HEK293 (cell line): ENCODE data around the gene TSPEAR.

Experiments used
- CTCF ChIA-PET: fragments of 350-600 bp; formaldehyde crosslinking; extraction: SDS; loops from one replicate; lab custom pipeline; 2021; ENCODE audit warnings: antibody characterized with exemption; lab: Yijun Ruan, JAX
- POLR2A ChIA-PET: fragments of 300-600 bp; formaldehyde crosslinking; extraction: SDS; loops from one replicate; lab custom pipeline; 2020; ENCODE audit warnings: antibody characterized with exemption, inconsistent platforms; lab: Yijun Ruan, JAX
- H3K27ac ChIP-seq: fragments of 200-500 bp; sonication (Bioruptor generic); 2 replicates; pipeline ENCODE4 v1.5.1; 2014; ENCODE audit warnings: low read depth, low read length, control low read depth, inconsistent platforms; ENCODE audit errors: extremely low read depth
- H3K36me3 ChIP-seq, 2 experiments: fragments of 200-500 bp in 1 of 2; sonication (Bioruptor generic) in 1 of 2; 1 replicate in 1 of 2; 2 replicates in 1 of 2; pipeline ENCODE4 v1.5.1; 2014 to 2017; ENCODE audit warnings: inconsistent platforms in 2 of 2, low read length in 2 of 2; ENCODE audit not compliant: control insufficient read depth in 2 of 2, insufficient read depth in 1 of 2
- H3K4me1 ChIP-seq: fragments of 200-500 bp; sonication (Bioruptor generic); 2 replicates; pipeline ENCODE4 v1.5.1; 2014; ENCODE audit warnings: mild to moderate bottlenecking, low read length, inconsistent platforms; ENCODE audit not compliant: control insufficient read depth, insufficient read depth
- H3K4me3 ChIP-seq: 2 replicates; pipeline ENCODE4 v1.5.1; 2011; ENCODE audit warnings: low read depth, mild to moderate bottlenecking, control low read depth, low read length, moderate library complexity
- H3K9me3 ChIP-seq: fragments of 200-500 bp; sonication (Bioruptor generic); 2 replicates; pipeline ENCODE4 v1.5.1; 2014; ENCODE audit warnings: low read depth, low read length, inconsistent platforms; ENCODE audit not compliant: control insufficient read depth, insufficient read depth
- GLI4 ChIP-seq: fragments of 450-650 bp; formaldehyde crosslinking; IDR thresholded peaks from 2 replicates; pipeline ENCODE4 v1.5.1; 2016; ENCODE audit warnings: missing biosample characterization, missing genetic modification characterization
- HOXD13 ChIP-seq: sonication (generic); formaldehyde crosslinking; IDR thresholded peaks from 2 replicates; pipeline ENCODE4 v1.8.0; 2022; ENCODE audit warnings: missing genetic modification reagents, borderline replicate concordance
- IKZF3 ChIP-seq: fragments of 450-650 bp; IDR thresholded peaks from 2 replicates; pipeline ENCODE4 v1.5.0; 2018; ENCODE audit warnings: missing biosample characterization, mild to moderate bottlenecking, missing genetic modification characterization, moderate library complexity
- KLF1 ChIP-seq: fragments of 450-650 bp; formaldehyde crosslinking; IDR thresholded peaks from 2 replicates; pipeline ENCODE4 v1.5.1; 2016; ENCODE audit warnings: missing biosample characterization, missing genetic modification characterization
- KLF16 ChIP-seq: fragments of 450-650 bp; formaldehyde crosslinking; IDR thresholded peaks from 2 replicates; pipeline ENCODE4 v1.5.1; 2017; ENCODE audit warnings: missing biosample characterization, missing genetic modification characterization
- SCRT1 ChIP-seq: fragments of 450-650 bp; formaldehyde crosslinking; IDR thresholded peaks from 2 replicates; pipeline ENCODE4 v1.5.1; 2016; ENCODE audit warnings: missing biosample characterization, missing genetic modification characterization, borderline replicate concordance
- SP3 ChIP-seq: fragments of 450-650 bp; formaldehyde crosslinking; IDR thresholded peaks from 2 replicates; pipeline ENCODE4 v1.5.1; 2016; ENCODE audit warnings: missing biosample characterization, missing genetic modification characterization
- SP7 ChIP-seq: fragments of 450-650 bp; formaldehyde crosslinking; IDR thresholded peaks from 2 replicates; pipeline ENCODE4 v1.5.1; 2016; ENCODE audit warnings: missing biosample characterization, missing genetic modification characterization
- ZNF274 ChIP-seq, 2 experiments: fragments of 200-500 bp in 1 of 2; fragments of 450-650 bp in 1 of 2; sonication (Bioruptor generic) in 1 of 2; formaldehyde crosslinking in 1 of 2; IDR thresholded peaks; 2 replicates each; pipeline versions ENCODE4 v1.5.1 to v1.6.1; 2014 to 2016; ENCODE audit warnings: borderline replicate concordance in 1 of 2, inconsistent platforms in 1 of 2, low read length in 1 of 2, missing biosample characterization in 1 of 2, missing genetic modification characterization in 1 of 2
- ZNF302 ChIP-seq: fragments of 450-650 bp; formaldehyde crosslinking; IDR thresholded peaks from 2 replicates; pipeline ENCODE4 v1.5.1; 2016; ENCODE audit warnings: missing biosample characterization, missing genetic modification characterization, low read depth
- ZNF433 ChIP-seq: fragments of 450-650 bp; formaldehyde crosslinking; IDR thresholded peaks from 2 replicates; pipeline ENCODE4 v1.5.1; 2016; ENCODE audit warnings: missing biosample characterization, missing genetic modification characterization, low read depth
- ZNF626 ChIP-seq: fragments of 450-650 bp; sonication (Bioruptor Pico); formaldehyde crosslinking; IDR thresholded peaks from 2 replicates; pipeline ENCODE4 v1.5.1; 2018; ENCODE audit warnings: missing biosample characterization, missing genetic modification characterization, inconsistent platforms
- ZNF747 ChIP-seq: fragments of 450-650 bp; formaldehyde crosslinking; IDR thresholded peaks from 2 replicates; pipeline ENCODE4 v1.5.1; 2016; ENCODE audit warnings: missing biosample characterization, missing genetic modification characterization
- ZNF76 ChIP-seq: fragments of 450-650 bp; formaldehyde crosslinking; IDR thresholded peaks from 2 replicates; pipeline ENCODE4; 2016; ENCODE audit warnings: low read depth, missing biosample characterization, missing genetic modification characterization, borderline replicate concordance
- ZNF837 ChIP-seq: fragments of 450-650 bp; formaldehyde crosslinking; IDR thresholded peaks from 2 replicates; pipeline ENCODE4 v1.5.1; 2016; ENCODE audit warnings: missing biosample characterization, missing genetic modification characterization
- TF ChIP-seq, protein P1 (sequence below): fragments of 450-650 bp; formaldehyde crosslinking; IDR thresholded peaks from 2 replicates; pipeline ENCODE4 v1.5.1; 2017; ENCODE audit warnings: missing biosample characterization, missing genetic modification characterization
- TF ChIP-seq, protein P2 (sequence below): fragments of 450-650 bp; formaldehyde crosslinking; IDR thresholded peaks from 2 replicates; pipeline ENCODE4 v1.5.1; 2016; ENCODE audit warnings: missing biosample characterization, missing genetic modification characterization
- TF ChIP-seq, protein P3 (sequence below): fragments of 450-650 bp; formaldehyde crosslinking; IDR thresholded peaks from 2 replicates; pipeline ENCODE4 v1.5.1; 2016; ENCODE audit warnings: missing biosample characterization, missing genetic modification characterization
- TF ChIP-seq, protein P4 (sequence below): fragments of 450-650 bp; formaldehyde crosslinking; IDR thresholded peaks from 2 replicates; pipeline ENCODE4 v1.5.1; 2016; ENCODE audit warnings: missing biosample characterization, missing genetic modification characterization
- TF ChIP-seq, protein P5 (sequence below): fragments of 450-650 bp; formaldehyde crosslinking; IDR thresholded peaks from 2 replicates; pipeline ENCODE4 v1.5.1; 2016; ENCODE audit warnings: missing biosample characterization, missing genetic modification characterization

The TSPEAR gene

DNA sequence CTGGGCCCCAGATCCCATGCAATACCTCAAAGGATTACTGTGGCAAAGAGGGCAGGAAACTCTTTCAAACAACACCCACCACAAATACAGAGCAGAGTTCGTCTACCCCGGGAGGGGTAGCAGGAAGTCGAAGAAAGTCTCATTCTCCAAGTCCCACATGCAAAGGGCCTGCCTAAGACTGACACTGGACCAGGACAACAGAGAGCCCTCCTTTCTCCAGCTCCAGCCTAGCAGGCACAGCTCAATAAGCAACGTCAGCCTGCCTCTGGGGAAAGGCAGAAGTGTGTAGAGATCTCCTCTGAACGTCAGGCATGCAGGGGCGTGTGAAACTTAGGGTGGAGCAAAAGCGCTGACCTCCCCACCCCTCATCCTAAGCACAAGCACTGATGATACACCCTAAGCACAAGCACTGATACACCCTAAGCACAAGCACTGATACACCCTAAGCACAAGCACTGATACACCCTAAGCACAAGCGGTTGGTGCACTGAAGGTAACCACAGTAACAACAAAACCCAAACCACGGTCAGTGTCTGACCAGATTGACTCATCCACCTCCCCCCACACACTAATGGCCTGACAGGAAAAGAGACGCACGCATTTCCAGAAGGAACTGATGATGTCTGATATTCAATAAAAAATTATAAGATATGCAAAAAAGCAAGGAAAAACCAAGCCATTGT is 52.3 kb downstream of the TSPEAR start:
- CTCF ChIA-PET: interaction anchor here (0.6 kb wide), 1 partner anchor 282 kb away, joined by 4 read pairs; no protein-coding TSS in a partner anchor

DNA sequence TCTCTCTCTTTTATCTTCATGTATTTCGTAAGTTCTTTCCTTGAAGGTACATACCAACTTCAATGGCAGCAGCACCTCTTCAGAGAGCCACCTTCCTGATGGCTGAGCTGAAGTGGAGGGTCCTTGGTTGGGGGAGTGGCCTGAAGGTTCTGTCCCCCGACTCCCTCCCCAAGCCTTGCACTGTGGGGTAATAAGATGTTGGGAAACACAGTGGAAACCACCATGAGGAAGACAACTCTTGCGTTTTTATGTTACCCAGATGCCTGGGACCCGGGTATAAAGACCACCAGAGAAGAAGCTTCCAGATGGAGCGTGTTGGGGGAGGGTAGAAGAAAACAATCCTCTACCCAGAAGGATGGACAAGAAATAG is 52.8 kb downstream of the TSPEAR start:
- TF ChIP-seq ZNF76 (tag by site-specific recombination): no peak
- TF ChIP-seq, protein P1, sequence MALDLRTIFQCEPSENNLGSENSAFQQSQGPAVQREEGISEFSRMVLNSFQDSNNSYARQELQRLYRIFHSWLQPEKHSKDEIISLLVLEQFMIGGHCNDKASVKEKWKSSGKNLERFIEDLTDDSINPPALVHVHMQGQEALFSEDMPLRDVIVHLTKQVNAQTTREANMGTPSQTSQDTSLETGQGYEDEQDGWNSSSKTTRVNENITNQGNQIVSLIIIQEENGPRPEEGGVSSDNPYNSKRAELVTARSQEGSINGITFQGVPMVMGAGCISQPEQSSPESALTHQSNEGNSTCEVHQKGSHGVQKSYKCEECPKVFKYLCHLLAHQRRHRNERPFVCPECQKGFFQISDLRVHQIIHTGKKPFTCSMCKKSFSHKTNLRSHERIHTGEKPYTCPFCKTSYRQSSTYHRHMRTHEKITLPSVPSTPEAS (tag by site-specific recombination): no peak
- no peak for TF ChIP-seq GLI4 (tag by site-specific recombination)
- TF ChIP-seq SP7: no peak
- no peak for TF ChIP-seq SCRT1 (tag by site-specific recombination)
- no peak for TF ChIP-seq ZNF837 (tag by site-specific recombination)
- TF ChIP-seq, protein P2, sequence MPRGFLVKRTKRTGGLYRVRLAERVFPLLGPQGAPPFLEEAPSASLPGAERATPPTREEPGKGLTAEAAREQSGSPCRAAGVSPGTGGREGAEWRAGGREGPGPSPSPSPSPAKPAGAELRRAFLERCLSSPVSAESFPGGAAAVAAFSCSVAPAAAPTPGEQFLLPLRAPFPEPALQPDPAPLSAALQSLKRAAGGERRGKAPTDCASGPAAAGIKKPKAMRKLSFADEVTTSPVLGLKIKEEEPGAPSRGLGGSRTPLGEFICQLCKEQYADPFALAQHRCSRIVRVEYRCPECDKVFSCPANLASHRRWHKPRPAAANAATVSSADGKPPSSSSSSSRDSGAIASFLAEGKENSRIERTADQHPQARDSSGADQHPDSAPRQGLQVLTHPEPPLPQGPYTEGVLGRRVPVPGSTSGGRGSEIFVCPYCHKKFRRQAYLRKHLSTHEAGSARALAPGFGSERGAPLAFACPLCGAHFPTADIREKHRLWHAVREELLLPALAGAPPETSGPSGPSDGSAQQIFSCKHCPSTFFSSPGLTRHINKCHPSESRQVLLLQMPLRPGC (tag by site-specific recombination): no peak
- no peak for TF ChIP-seq ZNF274 (IDR thresholded peaks at IDR 0.05; ENCODE audit: low read length)
- TF ChIP-seq ZNF274 (tag by site-specific recombination; IDR thresholded peaks at IDR 0.05; ENCODE audit: borderline replicate concordance): no peak
- TF ChIP-seq, protein P3, sequence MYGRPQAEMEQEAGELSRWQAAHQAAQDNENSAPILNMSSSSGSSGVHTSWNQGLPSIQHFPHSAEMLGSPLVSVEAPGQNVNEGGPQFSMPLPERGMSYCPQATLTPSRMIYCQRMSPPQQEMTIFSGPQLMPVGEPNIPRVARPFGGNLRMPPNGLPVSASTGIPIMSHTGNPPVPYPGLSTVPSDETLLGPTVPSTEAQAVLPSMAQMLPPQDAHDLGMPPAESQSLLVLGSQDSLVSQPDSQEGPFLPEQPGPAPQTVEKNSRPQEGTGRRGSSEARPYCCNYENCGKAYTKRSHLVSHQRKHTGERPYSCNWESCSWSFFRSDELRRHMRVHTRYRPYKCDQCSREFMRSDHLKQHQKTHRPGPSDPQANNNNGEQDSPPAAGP (tag by site-specific recombination): no peak
- TF ChIP-seq, protein P4, sequence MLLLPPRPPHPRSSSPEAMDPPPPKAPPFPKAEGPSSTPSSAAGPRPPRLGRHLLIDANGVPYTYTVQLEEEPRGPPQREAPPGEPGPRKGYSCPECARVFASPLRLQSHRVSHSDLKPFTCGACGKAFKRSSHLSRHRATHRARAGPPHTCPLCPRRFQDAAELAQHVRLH: no peak
- no peak for TF ChIP-seq ZNF626 (tag by site-specific recombination)
- no peak for TF ChIP-seq ZNF747 (tag by site-specific recombination)
- TF ChIP-seq ZNF302 (tag by site-specific recombination): no peak
- TF ChIP-seq, protein P5, sequence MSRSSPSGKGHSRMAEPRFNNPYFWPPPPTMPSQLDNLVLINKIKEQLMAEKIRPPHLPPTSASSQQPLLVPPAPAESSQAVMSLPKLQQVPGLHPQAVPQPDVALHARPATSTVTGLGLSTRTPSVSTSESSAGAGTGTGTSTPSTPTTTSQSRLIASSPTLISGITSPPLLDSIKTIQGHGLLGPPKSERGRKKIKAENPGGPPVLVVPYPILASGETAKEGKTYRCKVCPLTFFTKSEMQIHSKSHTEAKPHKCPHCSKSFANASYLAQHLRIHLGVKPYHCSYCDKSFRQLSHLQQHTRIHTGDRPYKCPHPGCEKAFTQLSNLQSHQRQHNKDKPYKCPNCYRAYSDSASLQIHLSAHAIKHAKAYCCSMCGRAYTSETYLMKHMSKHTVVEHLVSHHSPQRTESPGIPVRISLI: no peak
- TF ChIP-seq ZNF433 (tag by site-specific recombination): no peak
- TF ChIP-seq HOXD13 (CRISPR knock-in tag): no peak
- TF ChIP-seq SP3 (tag by site-specific recombination): no peak
- TF ChIP-seq, all 188 proteins: peak for 0
- ChIA-PET POLR2A (no interaction called here), CTCF (no interaction called here)
- Histone ChIP-seq H3K27ac (no peak overlapping the region), H3K9me3 (no peaks in the 10 kb centered on the region), H3K4me1 (no peaks in the 10 kb centered on the region), H3K4me3 (no peak overlapping the region), H3K36me3 (no peaks in the 10 kb centered on the region)

More for the DNA sequence above, 52.3 kb downstream of the TSPEAR start:
- TF ChIP-seq, protein P3 (tag by site-specific recombination): 0 out of 2 replicates have a peak, but pooled peaks have one; percentile 42
- TF ChIP-seq IKZF3 (tag by site-specific recombination) (no peak), KLF16 (tag by site-specific recombination) (no peak), KLF1 (tag by site-specific recombination) (peak; percentile 48; the same call in 1 of the 2 replicates)
- H3K4me1 ChIP-seq: no peaks in the 10 kb centered on the region
- no peaks in the 10 kb centered on the region for H3K36me3 ChIP-seq
- POLR2A ChIA-PET: no interaction called here
- H3K9me3 ChIP-seq: no peaks in the 10 kb centered on the region
- no peak overlapping the region for H3K4me3 ChIP-seq
- H3K27ac ChIP-seq: no peak overlapping the region
